Left hindlimb (tissue), 1 donor: ENCODE measurements around the gene FAIM2.
A peak's percentile ranks its signal among the peaks of the same experiment; 100 is the strongest.
"Not testable (repeated sequence)": the region's sequence is repeated elsewhere in the genome, so short reads cannot be mapped to it uniquely, and the experiment has no call there.

Experiments
- DNase-seq: peaks from one replicate; pipeline ENCODE4 v3.0.0-alpha.2; 2018

Gene FAIM2

GRCh38 chr12:49892732-49893317, 10.9 kb downstream of the FAIM2 start:
- DNase-seq: peak; percentile 16

- DNase-seq: peak; percentile 12
Observed at GRCh38 chr12:49892084-49892731, 11.5 kb downstream of the FAIM2 start.

- no peak for DNase-seq
Observed at GRCh38 chr12:49891476-49891875, 12.2 kb downstream of the FAIM2 start.

- no peak for DNase-seq
Observed at GRCh38 chr12:49891012-49891411, 12.7 kb downstream of the FAIM2 start.

GRCh38 chr12:49890096-49890461, 13.6 kb downstream of the FAIM2 start:
- peak; percentile 24 for DNase-seq

- DNase-seq: no peak
Observed at GRCh38 chr12:49889361-49890095, 14.2 kb downstream of the FAIM2 start.

- peak; percentile 71 for DNase-seq
Observed at GRCh38 chr12:49888461-49889151, 15.1 kb downstream of the FAIM2 start.

GRCh38 chr12:49887536-49888401, 15.9 kb downstream of the FAIM2 start:
- peak; percentile 26 for DNase-seq

GRCh38 chr12:49887091-49887490, 16.6 kb downstream of the FAIM2 start:
- peak; percentile 8 for DNase-seq

GRCh38 chr12:49885663-49886461, 17.8 kb downstream of the FAIM2 start:
- peak; percentile 13 for DNase-seq

GRCh38 chr12:49885118-49885517, 18.6 kb downstream of the FAIM2 start:
- no peak for DNase-seq

- DNase-seq: no peak
Observed at GRCh38 chr12:49882851-49883464, 20.7 kb downstream of the FAIM2 start.

GRCh38 chr12:49882248-49882850, 21.4 kb downstream of the FAIM2 start:
- DNase-seq: no peak

GRCh38 chr12:49881415-49882247, 22.1 kb downstream of the FAIM2 start:
- peak; percentile 25 for DNase-seq

- peak; percentile 36 for DNase-seq
Observed at GRCh38 chr12:49880756-49881414, 22.8 kb downstream of the FAIM2 start.

- not testable (repeated sequence) for DNase-seq
Observed at GRCh38 chr12:49879065-49879464, 24.6 kb downstream of the FAIM2 start.

- DNase-seq: no peak
Observed at GRCh38 chr12:49878021-49878420, 25.7 kb downstream of the FAIM2 start.

- peak; percentile 16 for DNase-seq
Observed at GRCh38 chr12:49877066-49877465, 26.6 kb downstream of the FAIM2 start.

GRCh38 chr12:49876070-49876469, 27.6 kb downstream of the FAIM2 start:
- DNase-seq: no peak
